HG03135 (cell line): Measurements from ENCODE around the gene COMMD7.
A peak's percentile ranks its signal among the peaks of the same experiment; 100 is the strongest.

Experiments
- ATAC-seq: cut with Tn5 transposase; IDR thresholded peaks from one replicate; pipeline ENCODE4 v1.9.1; 2021; ENCODE audit warnings: mild to moderate bottlenecking, moderate library complexity; ENCODE audit not compliant: unreplicated experiment

COMMD7 gene

GRCh38 chr20:32652739-32653526 is 90.3 kb downstream of the COMMD7 start:
- peak; percentile 77 for ATAC-seq
